GM12875 (cell line): ENCODE data around the gene SIN3A.

ENCODE experiments used
- H3K4me3 ChIP-seq: one replicate; pipeline ENCODE4 v1.5.1; 2011; ENCODE audit warnings: low read depth, low read length, control low read depth
- CTCF ChIP-seq: IDR thresholded peaks from 2 replicates; pipeline ENCODE4 v1.5.1; 2011; ENCODE audit warnings: low read depth, mild to moderate bottlenecking, control low read depth, inconsistent platforms, low read length, moderate library complexity, borderline replicate concordance; ENCODE audit not compliant: insufficient read depth

SIN3A gene

GRCh38 chr15:75360391-75360790 lies 91.1 kb downstream of the SIN3A start:
- no peak overlapping the region for H3K4me3 ChIP-seq
- no peak for TF ChIP-seq CTCF

- no peak overlapping the region for H3K4me3 ChIP-seq
- no peak for TF ChIP-seq CTCF
Observed at GRCh38 chr15:75359537-75360250, 91.8 kb downstream of the SIN3A start.

GRCh38 chr15:75358771-75359536 lies 92.5 kb downstream of the SIN3A start:
- no peak for TF ChIP-seq CTCF

GRCh38 chr15:75357976-75358673 lies 93.4 kb downstream of the SIN3A start:
- TF ChIP-seq CTCF: no peak
- no peak overlapping the region for H3K4me3 ChIP-seq

More at GRCh38 chr15:75358771-75359536, 92.5 kb downstream of the SIN3A start:
- no peak overlapping the region for H3K4me3 ChIP-seq

GRCh38 chr15:75356517-75356916 lies 95.0 kb downstream of the SIN3A start:
- H3K4me3 ChIP-seq: no peak overlapping the region
- TF ChIP-seq CTCF: no peak

GRCh38 chr15:75356006-75356405 lies 95.5 kb downstream of the SIN3A start:
- no peak for TF ChIP-seq CTCF
- H3K4me3 ChIP-seq: no peak overlapping the region

- H3K4me3 ChIP-seq: no peak overlapping the region
- TF ChIP-seq CTCF: no peak
Observed at GRCh38 chr15:75355369-75355768, 96.1 kb downstream of the SIN3A start.
